Superior temporal gyrus (tissue), 1 donor: ENCODE data around the gene LUC7L.
"Not testable (repeated sequence)": the region's sequence is repeated elsewhere in the genome, so short reads cannot be mapped to it uniquely, and the experiment has no call there.

Source experiments
- DNase-seq: peaks from one replicate; pipeline ENCODE4 v3.0.0-alpha.2; 2016; ENCODE audit errors: extremely low spot score

The LUC7L gene

GRCh38 chr16:230351-230750 lies 1.1 kb upstream of the LUC7L start:
- DNase-seq = not testable (repeated sequence)

DNA sequence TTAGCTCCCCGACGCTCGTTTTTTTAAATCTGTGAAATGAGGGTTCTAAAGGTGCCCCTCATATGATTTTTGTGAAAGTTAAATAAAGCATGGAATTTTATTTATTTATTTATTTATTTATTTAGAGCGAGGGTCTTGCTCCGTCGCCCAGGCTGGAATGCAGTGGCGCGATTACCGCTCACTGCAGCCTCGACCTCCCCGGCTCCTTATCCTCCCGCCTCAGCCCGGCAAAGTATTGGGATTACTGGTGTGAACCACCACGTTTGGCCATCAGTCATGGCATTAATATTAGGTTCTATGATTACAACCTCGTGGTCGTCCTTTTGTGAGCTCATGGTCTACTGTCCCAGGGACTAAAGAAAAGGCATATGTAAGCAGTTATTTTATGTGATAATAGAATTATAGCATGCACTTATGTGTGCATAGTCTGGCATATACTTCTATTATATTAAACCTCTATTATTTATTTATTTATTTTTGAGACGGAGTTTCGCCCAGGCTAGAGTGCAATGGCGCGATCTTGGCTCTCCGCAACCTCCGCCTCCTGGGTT lies 557 bp upstream of the LUC7L start:
- no peak for DNase-seq

GRCh38 chr16:228151-228851 lies 948 bp downstream of the LUC7L start:
- no peak for DNase-seq

DNA sequence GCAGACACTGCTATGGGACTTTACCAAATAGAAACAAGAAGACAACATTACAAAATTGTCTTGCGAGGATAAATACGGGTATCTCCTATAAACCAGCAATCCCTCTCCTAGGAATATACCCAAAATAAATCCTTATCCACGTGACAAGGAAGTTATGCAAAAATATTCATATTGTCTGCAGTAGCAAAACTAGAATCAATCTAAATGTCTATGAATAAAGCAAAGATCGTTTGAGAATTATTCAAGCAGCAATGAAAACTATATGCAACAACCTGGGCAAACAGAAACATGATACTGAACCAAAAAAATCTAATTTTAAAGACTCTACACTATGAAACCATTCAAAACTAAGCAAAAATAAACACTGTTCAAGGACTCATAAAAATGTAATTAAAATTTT lies 9.2 kb downstream of the LUC7L start:
- DNase-seq = no peak

DNA sequence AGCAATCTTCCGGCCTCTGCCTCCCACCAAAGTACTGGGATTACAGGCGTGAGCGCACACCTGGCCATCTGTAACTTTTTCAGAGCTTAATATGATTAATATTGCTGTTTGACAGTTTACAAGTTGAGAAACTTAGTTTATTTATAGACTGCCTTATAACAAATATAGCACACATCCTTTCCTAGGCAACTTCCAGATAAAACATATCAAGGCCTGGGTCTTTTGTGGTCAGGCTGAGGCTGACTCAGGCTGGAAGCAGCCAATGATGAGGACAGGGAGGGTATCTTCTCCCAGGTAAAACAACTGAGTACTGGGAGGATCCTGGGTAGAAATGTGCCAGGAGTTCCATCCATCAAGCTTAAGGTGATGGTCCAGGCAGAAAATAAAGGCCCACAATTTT lies 16.2 kb downstream of the LUC7L start:
- no peak for DNase-seq

DNA sequence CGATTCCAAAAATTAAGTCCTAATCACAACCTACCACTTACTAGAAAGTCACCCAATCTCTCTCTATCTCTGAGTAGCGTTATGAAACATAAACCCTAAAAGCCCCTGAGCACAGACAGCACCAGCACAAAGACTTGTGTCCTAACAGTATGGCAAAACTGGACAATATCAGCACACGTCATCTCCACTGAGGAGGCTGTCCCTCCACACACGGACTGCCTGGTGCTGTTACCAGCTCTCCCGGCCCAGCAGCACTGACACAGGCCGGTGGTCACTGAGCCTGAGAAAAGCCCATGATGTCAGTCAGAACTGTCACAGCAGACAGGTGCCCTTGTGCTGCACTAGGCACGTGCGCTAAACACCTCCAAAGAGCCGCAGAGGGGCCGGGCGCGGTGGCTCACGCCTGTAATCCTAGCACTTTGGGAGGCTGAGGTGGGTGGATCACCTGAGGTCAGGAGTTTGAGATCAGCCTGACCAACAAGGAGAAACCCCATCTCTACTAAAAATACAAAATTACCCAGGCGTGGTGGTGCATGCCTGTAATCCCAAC lies 17.5 kb downstream of the LUC7L start:
- not testable (repeated sequence) for DNase-seq

DNA sequence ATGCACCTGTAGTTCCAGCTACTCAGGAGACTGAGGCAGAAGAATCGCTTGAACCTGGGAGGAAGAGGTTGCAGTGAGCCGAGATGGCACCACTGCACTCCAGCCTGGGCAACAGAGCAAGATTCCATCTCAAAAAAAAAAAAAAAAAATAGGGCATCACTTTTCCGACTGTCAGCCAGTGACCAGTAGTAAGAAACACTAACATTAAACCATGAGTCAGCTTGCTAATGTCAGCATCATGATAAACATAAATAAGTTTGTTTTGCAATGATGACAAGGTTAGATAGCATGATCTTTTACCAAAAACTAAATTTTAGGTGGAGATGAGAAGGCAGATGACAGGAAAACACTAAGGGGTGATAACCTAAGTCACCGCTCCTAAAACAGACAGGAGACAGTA lies 19.9 kb downstream of the LUC7L start:
- DNase-seq = not testable (repeated sequence)

DNA sequence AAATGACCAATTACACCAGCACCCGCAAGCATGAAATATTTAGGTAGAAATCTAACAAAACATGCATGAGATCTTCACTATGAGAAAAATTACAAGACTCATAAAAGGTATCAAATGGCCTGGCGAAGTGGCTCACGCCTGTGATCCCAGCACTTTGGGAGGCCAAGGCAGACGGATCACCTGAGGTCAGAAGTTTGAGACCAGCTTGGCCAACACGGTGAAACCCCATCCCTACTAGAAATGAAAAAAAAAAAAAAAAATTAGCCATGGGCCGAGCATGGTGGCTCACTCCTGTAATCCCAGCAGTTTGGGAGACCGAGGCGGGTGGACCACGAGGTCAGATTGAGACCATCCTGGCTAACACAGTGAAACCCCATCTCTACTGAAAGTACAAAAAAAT lies 25.2 kb downstream of the LUC7L start:
- DNase-seq = not testable (repeated sequence)

GRCh38 chr16:203246-203645 lies 26.0 kb downstream of the LUC7L start:
- no peak for DNase-seq

DNA sequence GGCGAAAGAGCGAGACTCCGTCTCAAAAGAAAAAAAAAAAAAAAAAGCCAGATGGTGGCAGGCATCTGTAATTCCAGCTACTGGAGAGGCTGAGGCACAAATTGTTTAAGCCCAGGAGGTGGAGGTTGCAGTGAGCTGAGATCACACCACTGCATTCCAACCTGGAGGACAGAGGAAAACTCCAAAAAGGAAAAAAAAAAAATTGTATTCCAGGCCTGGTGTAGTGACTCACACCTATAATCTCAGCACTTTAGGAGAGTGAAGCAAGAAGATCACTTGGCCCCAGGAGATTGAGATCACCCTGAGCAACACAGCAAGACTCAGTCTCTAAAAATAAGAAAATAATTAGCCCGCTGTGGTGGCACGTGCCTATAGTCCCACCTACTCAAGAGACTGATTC lies 28.9 kb downstream of the LUC7L start:
- DNase-seq = no peak

- no peak for DNase-seq
Measured at GRCh38 chr16:194516-194915, 34.7 kb downstream of the LUC7L start.

- DNase-seq = no peak
Measured at GRCh38 chr16:193441-193840, 35.8 kb downstream of the LUC7L start.

GRCh38 chr16:192686-193085 lies 36.6 kb downstream of the LUC7L start:
- no peak for DNase-seq

- DNase-seq = no peak
Measured at GRCh38 chr16:191831-192230, 37.4 kb downstream of the LUC7L start.

- no peak for DNase-seq
Measured at GRCh38 chr16:189604-190186, 39.6 kb downstream of the LUC7L start.

- DNase-seq = no peak
Measured at GRCh38 chr16:188674-189073, 40.6 kb downstream of the LUC7L start.

GRCh38 chr16:187330-187729 lies 41.9 kb downstream of the LUC7L start:
- no peak for DNase-seq

DNA sequence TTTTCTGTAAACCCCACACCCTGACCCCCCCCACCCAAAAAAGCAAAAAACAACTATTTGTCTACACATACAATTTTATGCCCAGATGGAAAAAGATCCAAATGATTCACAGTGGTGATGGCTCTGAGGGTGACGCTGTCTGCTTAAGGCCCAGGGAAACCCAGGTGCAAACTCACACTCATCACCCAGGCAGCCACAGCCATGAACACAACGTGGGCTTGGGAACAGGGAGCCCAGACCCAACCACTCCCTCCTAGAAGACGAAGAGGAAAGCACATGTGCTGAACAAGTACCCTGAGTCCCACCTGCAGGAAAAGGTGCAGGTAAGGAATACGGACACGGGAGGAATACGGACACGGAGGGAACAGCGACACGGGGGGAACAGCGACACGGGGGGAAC lies 43.6 kb downstream of the LUC7L start:
- no peak for DNase-seq

GRCh38 chr16:185213-185612 lies 44.0 kb downstream of the LUC7L start:
- no peak for DNase-seq

DNA sequence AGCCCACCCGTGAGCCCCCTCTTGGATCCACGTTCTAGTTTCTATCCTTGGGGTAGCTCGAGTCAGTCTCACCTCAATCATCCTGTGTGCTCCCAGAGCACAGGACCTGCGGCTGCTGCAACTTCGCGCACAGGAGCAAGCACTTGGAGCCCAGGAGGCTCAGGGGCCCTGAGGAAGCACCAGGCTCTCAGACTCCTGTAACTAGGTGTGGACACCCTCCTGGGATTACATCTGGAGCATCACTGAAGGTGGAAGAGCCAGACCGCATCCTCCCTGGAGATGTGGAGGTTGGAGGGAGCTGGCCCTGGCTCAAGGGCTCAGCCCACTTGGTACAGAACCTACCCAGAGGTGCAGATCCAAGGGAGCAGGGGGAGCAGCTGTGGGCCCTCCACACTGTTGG lies 46.2 kb downstream of the LUC7L start:
- no peak for DNase-seq

DNA sequence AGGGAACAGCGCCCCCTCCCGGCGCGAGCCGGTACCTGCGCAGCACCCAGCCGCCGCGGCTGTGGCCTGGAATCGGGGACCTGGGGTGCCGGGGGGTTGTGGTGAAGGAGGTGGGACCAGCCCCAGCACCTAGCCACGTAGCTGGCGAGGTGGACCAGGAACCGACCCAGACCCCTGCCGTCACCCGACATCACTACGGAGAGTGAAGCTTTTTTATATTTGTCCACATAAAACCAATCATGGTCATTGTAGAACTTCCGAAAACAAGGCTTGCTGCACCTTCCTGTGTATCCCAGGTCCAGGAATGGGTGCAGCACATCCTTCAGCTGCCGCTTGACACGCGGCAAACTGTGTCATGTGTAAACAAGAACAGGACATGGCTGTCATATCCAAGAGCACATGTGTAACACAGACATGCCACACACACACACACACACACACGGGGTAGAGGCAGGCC lies 47.7 kb downstream of the LUC7L start:
- DNase-seq = no peak

GRCh38 chr16:180681-181564 lies 48.3 kb downstream of the LUC7L start:
- DNase-seq = peak; percentile 43
